Smooth muscle cell (in vitro differentiated cells): ENCODE measurements around the gene GRM4. TPM values are rescaled to one million over a fixed set of nuclear protein-coding genes. Genes with fewer than 3 reads are reported as not detected.

Experiments used
- DNase-seq: peaks from one replicate; lab custom pipeline; 2025; ENCODE audit not compliant: unreplicated experiment; lab: John Stamatoyannopoulos, UW
- H2AFZ ChIP-seq: fragments of 200-600 bp; sonication (generic); 2 replicates; pipeline ENCODE4 v1.6.0; 2016; ENCODE audit warnings: antibody characterized with exemption, low read depth, mild to moderate bottlenecking
- H3F3A ChIP-seq: fragments of 200-600 bp; sonication (generic); 2 replicates; pipeline ENCODE4 v1.6.0; 2017; ENCODE audit warnings: antibody characterized with exemption, low read depth
- H3K27ac ChIP-seq: fragments of 200-600 bp; sonication (generic); 2 replicates; pipeline ENCODE4 v1.5.1; 2016; ENCODE audit warnings: low read depth, mild to moderate bottlenecking
- H3K27me3 ChIP-seq: fragments of 200-600 bp; sonication (generic); 2 replicates; pipeline ENCODE4 v1.6.1; 2016; ENCODE audit warnings: low read depth, mild to moderate bottlenecking
- H3K36me3 ChIP-seq: fragments of 200-600 bp; sonication (generic); 2 replicates; pipeline ENCODE4 v1.5.1; 2016; ENCODE audit warnings: low read depth
- H3K4me1 ChIP-seq: fragments of 200-600 bp; sonication (generic); 2 replicates; pipeline ENCODE4 v1.5.1; 2016; ENCODE audit warnings: low read depth
- H3K4me2 ChIP-seq: fragments of 200-600 bp; sonication (generic); 2 replicates; pipeline ENCODE4 v1.6.0; 2016; ENCODE audit warnings: mild to moderate bottlenecking
- H3K4me3 ChIP-seq: fragments of 200-600 bp; sonication (generic); 2 replicates; pipeline ENCODE4 v1.5.1; 2016; ENCODE audit warnings: mild to moderate bottlenecking
- H3K79me2 ChIP-seq: fragments of 200-600 bp; sonication (generic); 2 replicates; pipeline ENCODE4 v1.6.0; 2016; ENCODE audit warnings: low read depth, mild to moderate bottlenecking
- H3K9ac ChIP-seq: fragments of 200-600 bp; sonication (generic); 2 replicates; pipeline ENCODE4 v1.6.0; 2016; ENCODE audit warnings: low read depth
- H3K9me3 ChIP-seq: fragments of 200-600 bp; sonication (generic); replicated peaks from 2 replicates; pipeline ENCODE4 v1.5.1; 2016; ENCODE audit warnings: low read depth
- H4K20me1 ChIP-seq: fragments of 200-600 bp; sonication (generic); 2 replicates; pipeline ENCODE4 v1.6.0; 2016; ENCODE audit warnings: low read depth
- CTCF ChIP-seq: fragments of 200-600 bp; sonication (generic); IDR thresholded peaks from 2 replicates; pipeline ENCODE4 v1.5.1; 2017; ENCODE audit warnings: borderline replicate concordance, mild to moderate bottlenecking, antibody characterized with exemption; ENCODE audit not compliant: insufficient read depth, poor library complexity, severe bottlenecking
- WGBS: methylation state at CpG from one replicate; pipeline ENCODE4 v1.1.7; 2016; ENCODE audit warnings: low lambda C conversion rate; 5-methylcytosine and 5-hydroxymethylcytosine counted together
- polyA plus RNA-seq: library from polyadenylated mRNA; unstranded; fragments of >200 nt; fragmentation: Nextera tagmentation; extraction: Ambion mirVana; gene quantifications from 2 replicates; pipeline ENCODE4 v1.2.1, GENCODE V29; 2016
- total RNA-seq: library from RNA; depleted of rRNA; stranded (reverse); fragments of >200 nt; gene quantifications from 2 replicates; pipeline ENCODE4 v1.2.3, GENCODE V29; 2014

The GRM4 gene
- total and polyA plus RNA-seq, 2 experiments from 2014 or later: 0.21 TPM; not detected in 1

- H3K9ac ChIP-seq: no peak overlapping the region
- no peaks in the 10 kb centered on the region for H3K27me3 ChIP-seq
- no peaks in the 10 kb centered on the region for H4K20me1 ChIP-seq
- 74% methylated on average over 18 of the region's 18 CpGs for WGBS
- peak; percentile 5 for DNase-seq
- H2AFZ ChIP-seq: no peak overlapping the region
- H3K9me3 ChIP-seq: no peaks in the 10 kb centered on the region
- H3K27ac ChIP-seq: no peak overlapping the region
- no peak overlapping the region for H3K4me3 ChIP-seq
- no peaks in the 10 kb centered on the region for H3K79me2 ChIP-seq
- H3K4me1 ChIP-seq: no peaks in the 10 kb centered on the region
- H3F3A ChIP-seq: no peaks in the 10 kb centered on the region
- TF ChIP-seq CTCF: peak; percentile 81
- H3K4me2 ChIP-seq: no peak overlapping the region
- H3K36me3 ChIP-seq: no peaks in the 10 kb centered on the region
Measured at GRCh38 chr6:34055223-34055933, 90.5 kb downstream of the GRM4 start.

- no peak overlapping the region for H3K4me2 ChIP-seq
- H3F3A ChIP-seq: no peaks in the 10 kb centered on the region
- 52% methylated on average over 8 of the region's 8 CpGs for WGBS
- H3K9ac ChIP-seq: no peak overlapping the region
- H3K9me3 ChIP-seq: no peaks in the 10 kb centered on the region
- no peaks in the 10 kb centered on the region for H3K27me3 ChIP-seq
- no peak for TF ChIP-seq CTCF
- no peak for DNase-seq
- H3K79me2 ChIP-seq: no peaks in the 10 kb centered on the region
- H3K36me3 ChIP-seq: no peaks in the 10 kb centered on the region
- H4K20me1 ChIP-seq: no peaks in the 10 kb centered on the region
- H3K4me3 ChIP-seq: no peak overlapping the region
- H3K27ac ChIP-seq: no peak overlapping the region
- no peaks in the 10 kb centered on the region for H3K4me1 ChIP-seq
- H2AFZ ChIP-seq: no peak overlapping the region
Measured at GRCh38 chr6:34053721-34054120, 92.2 kb downstream of the GRM4 start.

- Histone ChIP-seq H3K9me3 (no peaks in the 10 kb centered on the region), H3K9ac (no peak overlapping the region), H3K27ac (no peak overlapping the region), H2AFZ (no peak overlapping the region), H3K36me3 (no peaks in the 10 kb centered on the region), H3K27me3 (no peaks in the 10 kb centered on the region), H3F3A (no peaks in the 10 kb centered on the region), H3K4me3 (no peak overlapping the region), H3K4me1 (no peaks in the 10 kb centered on the region), H4K20me1 (no peaks in the 10 kb centered on the region), H3K4me2 (no peak overlapping the region), H3K79me2 (no peaks in the 10 kb centered on the region)
- TF ChIP-seq CTCF: no peak
- DNase-seq: no peak
- WGBS: 77% methylated on average over 7 of the region's 7 CpGs
Measured at GRCh38 chr6:34052918-34053608, 92.8 kb downstream of the GRM4 start.
